Endothelial cell of umbilical vein (primary cell): ENCODE data around the gene SYNJ2BP. TPM values are rescaled to one million over a fixed set of nuclear protein-coding genes. Genes with fewer than 3 reads are reported as not detected.

Source experiments
- BruUV-seq: library from RNA; stranded (reverse); fragments of 400-500 nt; replicated peaks from 2 replicates; lab custom pipeline; 2021; lab: Mats Ljungman, UMichigan
- CTCF ChIA-PET: fragments of 300-600, 350-600 bp; sonication (Branson Sonifier 250); formaldehyde crosslinking; loops from one replicate; lab custom pipeline; 2021; ENCODE audit warnings: antibody characterized with exemption, inconsistent platforms; lab: Charles Lee
- POLR2A ChIA-PET: fragments of 300-600, 350-600 bp; sonication (Branson Sonifier 250); formaldehyde crosslinking; loops from one replicate; lab custom pipeline; 2021; ENCODE audit warnings: antibody characterized with exemption, inconsistent platforms; lab: Charles Lee
- DNase-seq: peaks from one replicate; pipeline ENCODE4 v3.0.0-alpha.2; 2011; ENCODE audit warnings: low read depth, low spot score
- FAIRE-seq: peaks from 2 replicates; lab custom pipeline; 2011; peaks lifted over from hg19 to GRCh38; lab: Jason Lieb, UNC
- H2AFZ ChIP-seq: 2 replicates; pipeline ENCODE4 v1.6.0; 2012; ENCODE audit warnings: low read depth, low read length, control low read depth, inconsistent platforms
- H3K27ac ChIP-seq: 2 replicates; pipeline ENCODE4 v1.5.1; 2011; ENCODE audit warnings: low read depth, mild to moderate bottlenecking, control low read depth, low read length, moderate library complexity; ENCODE audit not compliant: insufficient read depth
- H3K27me3 ChIP-seq, 2 experiments: 2 replicates each; pipeline versions ENCODE4 v1.6.0 to v1.6.1; 2011; ENCODE audit warnings: low read length in 2 of 2, mixed read lengths in 1 of 2; ENCODE audit not compliant: control insufficient read depth in 2 of 2, insufficient read depth in 2 of 2
- H3K36me3 ChIP-seq, 2 experiments: 2 replicates in 1 of 2; 3 replicates in 1 of 2; pipeline ENCODE4 v1.5.1; 2011; ENCODE audit warnings: low read length in 2 of 2, mild to moderate bottlenecking in 1 of 2, moderate library complexity in 1 of 2; ENCODE audit not compliant: control insufficient read depth in 2 of 2, insufficient read depth in 2 of 2; ENCODE audit errors: extremely low read depth in 1 of 2
- H3K4me1 ChIP-seq: 3 replicates; pipeline ENCODE4 v1.5.1; 2011; ENCODE audit warnings: mild to moderate bottlenecking, low read length; ENCODE audit not compliant: control insufficient read depth, insufficient read depth; ENCODE audit errors: extremely low read depth
- H3K4me2 ChIP-seq: 2 replicates; pipeline ENCODE4 v1.6.1; 2011; ENCODE audit warnings: low read length, control low read depth, mixed read lengths; ENCODE audit not compliant: insufficient read depth
- H3K4me3 ChIP-seq, 3 experiments: fragments of 200-600 bp in 1 of 3; sonication (generic), shearing (Covaris generic) in 1 of 3; replicated peaks in 1 of 3; 2 replicates each; pipeline ENCODE4 v1.5.1; 2011 to 2016; ENCODE audit warnings: control low read depth in 3 of 3, low read length in 3 of 3, mild to moderate bottlenecking in 2 of 3, inconsistent platforms in 1 of 3, low read depth in 1 of 3, moderate library complexity in 1 of 3; ENCODE audit not compliant: insufficient read depth in 1 of 3
- H3K79me2 ChIP-seq: 2 replicates; pipeline ENCODE4 v1.6.0; 2012; ENCODE audit warnings: low read length, inconsistent platforms; ENCODE audit not compliant: control insufficient read depth, insufficient read depth
- H3K9ac ChIP-seq: replicated peaks from 2 replicates; pipeline ENCODE3; 2011; ENCODE audit warnings: low read length, control low read depth; ENCODE audit not compliant: insufficient read depth; ENCODE audit errors: extremely low read depth
- H3K9me1 ChIP-seq: replicated peaks from 3 replicates; pipeline ENCODE4 v1.6.0; 2011; ENCODE audit warnings: mild to moderate bottlenecking, low read length; ENCODE audit not compliant: control insufficient read depth, insufficient read depth; ENCODE audit errors: extremely low read depth
- H3K9me3 ChIP-seq: replicated peaks from 2 replicates; pipeline ENCODE4 v1.5.1; 2012; ENCODE audit warnings: low read length, inconsistent platforms; ENCODE audit not compliant: control insufficient read depth, insufficient read depth
- H4K20me1 ChIP-seq: replicated peaks from 2 replicates; pipeline ENCODE3; 2011; ENCODE audit warnings: mild to moderate bottlenecking, low read length; ENCODE audit not compliant: control insufficient read depth, insufficient read depth; ENCODE audit errors: extremely low read depth
- CTCF ChIP-seq, 2 donors: IDR thresholded peaks; 1 replicate in 1 of 2; 2 replicates in 1 of 2; pipeline ENCODE4 v1.5.1; 2011; ENCODE audit warnings: low read length in 2 of 2, mild to moderate bottlenecking in 2 of 2, moderate library complexity in 2 of 2, control low read depth in 1 of 2, inconsistent platforms in 1 of 2, low read depth in 1 of 2; ENCODE audit not compliant: insufficient read depth in 1 of 2; ENCODE audit errors: extremely low read depth in 1 of 2
- EZH2 ChIP-seq: IDR thresholded peaks from 2 replicates; pipeline ENCODE4 v1.6.1; 2012; ENCODE audit warnings: borderline replicate concordance, low read depth, mild to moderate bottlenecking, moderate library complexity, low read length, inconsistent platforms; ENCODE audit not compliant: severe bottlenecking
- FOS ChIP-seq: IDR thresholded peaks from 2 replicates; pipeline ENCODE4 v1.6.1; 2011; ENCODE audit warnings: mild to moderate bottlenecking, low read length, moderate library complexity, borderline replicate concordance; ENCODE audit not compliant: insufficient read depth
- GATA2 ChIP-seq: IDR thresholded peaks from 2 replicates; pipeline ENCODE4 v1.7.0; 2011; ENCODE audit warnings: low read depth, mild to moderate bottlenecking, moderate library complexity, mixed read lengths, low read length; ENCODE audit not compliant: insufficient read length, insufficient read depth
- JUN ChIP-seq: IDR thresholded peaks from 2 replicates; pipeline ENCODE4 v1.6.1; 2011; ENCODE audit warnings: borderline replicate concordance, low read depth; ENCODE audit not compliant: insufficient read length, insufficient read depth
- MAX ChIP-seq: IDR thresholded peaks from 2 replicates; pipeline ENCODE4 v1.6.1; 2011; ENCODE audit not compliant: insufficient read depth, insufficient read length
- MYC ChIP-seq: IDR thresholded peaks from one replicate; pipeline ENCODE4 v1.6.1; 2011; ENCODE audit warnings: mild to moderate bottlenecking, low read depth, low read length
- POLR2A ChIP-seq: IDR thresholded peaks from 2 replicates; pipeline ENCODE4 v1.6.1; 2012; ENCODE audit warnings: low read depth, mild to moderate bottlenecking, control low read depth, low read length
- POLR2AphosphoS5 ChIP-seq: IDR thresholded peaks from 2 replicates; pipeline ENCODE4 v1.6.1; 2012; ENCODE audit warnings: low read depth, mild to moderate bottlenecking, control low read depth, low read length, moderate library complexity; ENCODE audit not compliant: insufficient read depth
- dilution Hi-C: fragments of 300-500 bp; cut with MboI; formaldehyde crosslinking; loops from one replicate; pipeline ENCODE4 v1.15.0; 2019; ENCODE audit warnings: low sequenced_read_pairs; ENCODE audit not compliant: extremely low pct_ligation_motif_present
- intact Hi-C: fragments of 100-400 bp; cut with micrococcal nuclease; formaldehyde crosslinking; loops from one replicate; pipeline ENCODE4 v1.10.0; 2022
- polyA plus RNA-seq, 4 experiments: library from polyadenylated mRNA; depleted of rRNA in 3 of 4; stranded (reverse) in 3 of 4; unstranded in 1 of 4; fragments of >200 nt; gene quantifications; 2 replicates each; pipeline versions ENCODE4 v1.2.1 to v1.2.3, GENCODE V29; 2011 to 2012; ENCODE audit warnings: missing spikeins in 1 of 4
- total RNA-seq: library from RNA; stranded (reverse); gene quantifications from 2 replicates; pipeline ENCODE4 v1.2.3, GENCODE V29; 2021

Gene SYNJ2BP
- total and polyA plus RNA-seq, 2 donors (not counting 3 experiments of a cell fraction or from before 2014, with no cell fraction given), result 13.1 to 26.9 TPM

- no peak for TF ChIP-seq JUN
- no peak for TF ChIP-seq CTCF (IDR thresholded peaks at IDR 0.05; ENCODE audit: extremely low read depth in 1 of 2, insufficient read depth in 1 of 2, low read depth in 1 of 2, low read length in 2 of 2)
- TF ChIP-seq MYC, result no peak
- no peak for TF ChIP-seq EZH2
- no peak for TF ChIP-seq FOS
- TF ChIP-seq POLR2AphosphoS5, result no peak
- no peak for TF ChIP-seq POLR2A
- TF ChIP-seq MAX, result no peak
- TF ChIP-seq GATA2, result no peak
- H4K20me1 ChIP-seq, result no peaks in the 10 kb centered on the region
- H3K9me3 ChIP-seq, result no peaks in the 10 kb centered on the region
- no TSS peak for BruUV-seq
- H2AFZ ChIP-seq, result no peak overlapping the region
- FAIRE-seq, result no peak
- no peaks in the 10 kb centered on the region for H3K36me3 ChIP-seq
- H3K9ac ChIP-seq, result no peak overlapping the region
- dilution Hi-C loops (no loop called here), intact Hi-C loops (no loop called here)
- POLR2A ChIA-PET, result interaction anchor here (0.7 kb wide), 1 partner anchor 18 kb away, joined by 3 read pairs; no protein-coding TSS in a partner anchor
- CTCF ChIA-PET, result interaction anchor here (0.6 to 1.3 kb wide), 5 partner anchors 9 to 36 kb away, joined by 3 read pairs; partner anchors contain the start of gene COX16
- no peaks in the 10 kb centered on the region for H3K79me2 ChIP-seq
- H3K27me3 ChIP-seq, result no peaks in the 10 kb centered on the region
- H3K27ac ChIP-seq, result no peak overlapping the region
- no peaks in the 10 kb centered on the region for H3K9me1 ChIP-seq
- H3K4me2 ChIP-seq, result no peak overlapping the region
- no peak for DNase-seq
- H3K4me3 ChIP-seq, result no peak overlapping the region
- H3K4me1 ChIP-seq, result no peaks in the 10 kb centered on the region
Observed at GRCh38 chr14:70394674-70395306, 22.1 kb downstream of the SYNJ2BP start.
